Measurements from ENCODE around the gene XPC. TPM values are rescaled to one million over a fixed set of nuclear protein-coding genes. Genes with fewer than 3 reads are reported as not detected.

XPC gene
- total RNA-seq, 1 experiment from 2014 or later: 34.9 TPM

- no peak for TF ChIP-seq FOXP4 (CRISPR knock-in tag; IDR thresholded peaks at IDR 0.05)
- TF ChIP-seq, protein P1, sequence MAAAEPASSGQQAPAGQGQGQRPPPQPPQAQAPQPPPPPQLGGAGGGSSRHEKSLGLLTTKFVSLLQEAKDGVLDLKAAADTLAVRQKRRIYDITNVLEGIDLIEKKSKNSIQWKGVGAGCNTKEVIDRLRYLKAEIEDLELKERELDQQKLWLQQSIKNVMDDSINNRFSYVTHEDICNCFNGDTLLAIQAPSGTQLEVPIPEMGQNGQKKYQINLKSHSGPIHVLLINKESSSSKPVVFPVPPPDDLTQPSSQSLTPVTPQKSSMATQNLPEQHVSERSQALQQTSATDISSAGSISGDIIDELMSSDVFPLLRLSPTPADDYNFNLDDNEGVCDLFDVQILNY (CRISPR knock-in tag; IDR thresholded peaks at IDR 0.05): no peak
- TF ChIP-seq ZNF138 (CRISPR knock-in tag; conservative IDR thresholded peaks at IDR 0.05): no peak
- no peak for TF ChIP-seq CREM (CRISPR knock-in tag; IDR thresholded peaks at IDR 0.05)
- no peak for TF ChIP-seq SMAD3 (CRISPR knock-in tag; IDR thresholded peaks at IDR 0.05; ENCODE audit: borderline replicate concordance)
- no peak for TF ChIP-seq ZNF425 (CRISPR knock-in tag; conservative IDR thresholded peaks at IDR 0.05)
- TF ChIP-seq ZNF317 (CRISPR knock-in tag; IDR thresholded peaks at IDR 0.05; ENCODE audit: borderline replicate concordance, low read depth): no peak
- TF ChIP-seq STAT6 (CRISPR knock-in tag; conservative IDR thresholded peaks at IDR 0.05; ENCODE audit: low read depth): no peak
- TF ChIP-seq JUN (CRISPR knock-in tag; IDR thresholded peaks at IDR 0.05): no peak
- no peak for TF ChIP-seq HMGXB4 (CRISPR knock-in tag; IDR thresholded peaks at IDR 0.05)
These were observed 9.0 kb downstream of the XPC start (continued) for GRCh38 chr3:14169435-14169834.

- H3K27ac Mint-ChIP-seq: no peak overlapping the region; the same call in 1 of the 2 replicates
- H3K9me3 Mint-ChIP-seq: peaks cover 9% of the 10 kb centered on the region
- no peaks in the 10 kb centered on the region for H3K27me3 Mint-ChIP-seq (ENCODE audit: low read depth)
- POLR2A ChIA-PET: no interaction called here
- no peak for DNase-seq (ENCODE audit: low spot score)
- no peak overlapping the region for H3K4me3 Mint-ChIP-seq
- ATAC-seq: no peak
- CTCF ChIA-PET: interaction anchor here (2.4 kb wide), 1 partner anchor 36 kb away, joined by 6 read pairs; no protein-coding TSS in a partner anchor
- peaks cover 83% of the 10 kb centered on the region for H3K36me3 Mint-ChIP-seq
- no peaks in the 10 kb centered on the region for H3K4me1 Mint-ChIP-seq
- no peak for TF ChIP-seq PRRX2 (CRISPR knock-in tag; IDR thresholded peaks at IDR 0.05)
- no peak for TF ChIP-seq ZNF423 (CRISPR knock-in tag; IDR thresholded peaks at IDR 0.05)
- no peak for TF ChIP-seq ZNF317 (CRISPR knock-in tag; IDR thresholded peaks at IDR 0.05; ENCODE audit: borderline replicate concordance, low read depth)
- TF ChIP-seq, protein P2, sequence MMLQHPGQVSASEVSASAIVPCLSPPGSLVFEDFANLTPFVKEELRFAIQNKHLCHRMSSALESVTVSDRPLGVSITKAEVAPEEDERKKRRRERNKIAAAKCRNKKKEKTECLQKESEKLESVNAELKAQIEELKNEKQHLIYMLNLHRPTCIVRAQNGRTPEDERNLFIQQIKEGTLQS (CRISPR knock-in tag; conservative IDR thresholded peaks at IDR 0.05): no peak
- TF ChIP-seq SMAD3 (CRISPR knock-in tag; IDR thresholded peaks at IDR 0.05; ENCODE audit: borderline replicate concordance): no peak
- TF ChIP-seq, protein P3, sequence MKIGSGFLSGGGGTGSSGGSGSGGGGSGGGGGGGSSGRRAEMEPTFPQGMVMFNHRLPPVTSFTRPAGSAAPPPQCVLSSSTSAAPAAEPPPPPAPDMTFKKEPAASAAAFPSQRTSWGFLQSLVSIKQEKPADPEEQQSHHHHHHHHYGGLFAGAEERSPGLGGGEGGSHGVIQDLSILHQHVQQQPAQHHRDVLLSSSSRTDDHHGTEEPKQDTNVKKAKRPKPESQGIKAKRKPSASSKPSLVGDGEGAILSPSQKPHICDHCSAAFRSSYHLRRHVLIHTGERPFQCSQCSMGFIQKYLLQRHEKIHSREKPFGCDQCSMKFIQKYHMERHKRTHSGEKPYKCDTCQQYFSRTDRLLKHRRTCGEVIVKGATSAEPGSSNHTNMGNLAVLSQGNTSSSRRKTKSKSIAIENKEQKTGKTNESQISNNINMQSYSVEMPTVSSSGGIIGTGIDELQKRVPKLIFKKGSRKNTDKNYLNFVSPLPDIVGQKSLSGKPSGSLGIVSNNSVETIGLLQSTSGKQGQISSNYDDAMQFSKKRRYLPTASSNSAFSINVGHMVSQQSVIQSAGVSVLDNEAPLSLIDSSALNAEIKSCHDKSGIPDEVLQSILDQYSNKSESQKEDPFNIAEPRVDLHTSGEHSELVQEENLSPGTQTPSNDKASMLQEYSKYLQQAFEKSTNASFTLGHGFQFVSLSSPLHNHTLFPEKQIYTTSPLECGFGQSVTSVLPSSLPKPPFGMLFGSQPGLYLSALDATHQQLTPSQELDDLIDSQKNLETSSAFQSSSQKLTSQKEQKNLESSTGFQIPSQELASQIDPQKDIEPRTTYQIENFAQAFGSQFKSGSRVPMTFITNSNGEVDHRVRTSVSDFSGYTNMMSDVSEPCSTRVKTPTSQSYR (CRISPR knock-in tag; IDR thresholded peaks at IDR 0.05): no peak
- no peak for TF ChIP-seq OVOL2 (CRISPR knock-in tag; IDR thresholded peaks at IDR 0.05; ENCODE audit: borderline replicate concordance)
- TF ChIP-seq MYBL2 (CRISPR knock-in tag; IDR thresholded peaks at IDR 0.05): no peak
- TF ChIP-seq, protein P4, sequence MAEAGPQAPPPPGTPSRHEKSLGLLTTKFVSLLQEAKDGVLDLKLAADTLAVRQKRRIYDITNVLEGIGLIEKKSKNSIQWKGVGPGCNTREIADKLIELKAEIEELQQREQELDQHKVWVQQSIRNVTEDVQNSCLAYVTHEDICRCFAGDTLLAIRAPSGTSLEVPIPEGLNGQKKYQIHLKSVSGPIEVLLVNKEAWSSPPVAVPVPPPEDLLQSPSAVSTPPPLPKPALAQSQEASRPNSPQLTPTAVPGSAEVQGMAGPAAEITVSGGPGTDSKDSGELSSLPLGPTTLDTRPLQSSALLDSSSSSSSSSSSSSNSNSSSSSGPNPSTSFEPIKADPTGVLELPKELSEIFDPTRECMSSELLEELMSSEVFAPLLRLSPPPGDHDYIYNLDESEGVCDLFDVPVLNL (CRISPR knock-in tag; IDR thresholded peaks at IDR 0.05; ENCODE audit: borderline replicate concordance, low read depth): no peak
- TF ChIP-seq, protein P5, sequence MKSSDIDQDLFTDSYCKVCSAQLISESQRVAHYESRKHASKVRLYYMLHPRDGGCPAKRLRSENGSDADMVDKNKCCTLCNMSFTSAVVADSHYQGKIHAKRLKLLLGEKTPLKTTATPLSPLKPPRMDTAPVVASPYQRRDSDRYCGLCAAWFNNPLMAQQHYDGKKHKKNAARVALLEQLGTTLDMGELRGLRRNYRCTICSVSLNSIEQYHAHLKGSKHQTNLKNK (CRISPR knock-in tag; IDR thresholded peaks at IDR 0.05): no peak
- no peak for TF ChIP-seq ZNF232 (CRISPR knock-in tag; IDR thresholded peaks at IDR 0.05)
- TF ChIP-seq NFYB (CRISPR knock-in tag; conservative IDR thresholded peaks at IDR 0.05; ENCODE audit: low read depth): no peak
These were observed 11.4 kb downstream of the XPC start for GRCh38 chr3:14166877-14167603.

Measured in WTC11 (cell line).